ENCODE data around the gene CLBA1. TPM values are rescaled to one million over a fixed set of nuclear protein-coding genes. Genes with fewer than 3 reads are reported as not detected.
"Not testable (repeated sequence)": the region's sequence is repeated elsewhere in the genome, so short reads cannot be mapped to it uniquely, and the experiment has no call there.

The CLBA1 gene
- total RNA-seq, 1 donor from 2014 or later, result 8.4 TPM

- FAIRE-seq (no peak), DNase-seq (ENCODE audit: low read depth) (no peak)
- Histone ChIP-seq H3K27me3 (ENCODE audit: control insufficient read depth, insufficient read depth, low read length) (no peaks in the 10 kb centered on the region), H3K4me3 (ENCODE audit: low read depth, low read length) (no peak overlapping the region), H3K36me3 (ENCODE audit: control insufficient read depth, insufficient read depth, low read length) (peaks cover 36% of the 10 kb centered on the region)
- no peak for TF ChIP-seq CTCF (IDR thresholded peaks at IDR 0.05; ENCODE audit: insufficient read depth, low read length, severe bottlenecking)
Observed at GRCh38 chr14:104942586-104942985, 43.0 kb upstream of the CLBA1 start.

GRCh38 chr14:104943216-104944015, 42.2 kb upstream of the CLBA1 start:
- not testable (repeated sequence) for DNase-seq (ENCODE audit: low read depth)

GRCh38 chr14:104944016-104944308, 41.6 kb upstream of the CLBA1 start:
- DNase-seq (ENCODE audit: low read depth); FAIRE-seq; H3K27me3 ChIP-seq (ENCODE audit: control insufficient read depth, insufficient read depth, low read length); H3K4me3 ChIP-seq (ENCODE audit: low read depth, low read length): not testable (repeated sequence)
- peaks cover 40% of the 10 kb centered on the region for H3K36me3 ChIP-seq (ENCODE audit: control insufficient read depth, insufficient read depth, low read length)

More at GRCh38 chr14:104943216-104944015, 42.2 kb upstream of the CLBA1 start:
- not testable (repeated sequence) for H3K27me3 ChIP-seq (ENCODE audit: control insufficient read depth, insufficient read depth, low read length); FAIRE-seq; H3K4me3 ChIP-seq (ENCODE audit: low read depth, low read length)
- peaks cover 39% of the 10 kb centered on the region for H3K36me3 ChIP-seq (ENCODE audit: control insufficient read depth, insufficient read depth, low read length)

- H3K27me3 ChIP-seq (ENCODE audit: control insufficient read depth, insufficient read depth, low read length); H3K4me3 ChIP-seq (ENCODE audit: low read depth, low read length); DNase-seq (ENCODE audit: low read depth); FAIRE-seq: not testable (repeated sequence)
- peaks cover 35% of the 10 kb centered on the region for H3K36me3 ChIP-seq (ENCODE audit: control insufficient read depth, insufficient read depth, low read length)
Observed at GRCh38 chr14:104944436-104945205, 41.0 kb upstream of the CLBA1 start.

- H3K27me3 ChIP-seq (ENCODE audit: control insufficient read depth, insufficient read depth, low read length); H3K4me3 ChIP-seq (ENCODE audit: low read depth, low read length); DNase-seq (ENCODE audit: low read depth); FAIRE-seq: not testable (repeated sequence)
- H3K36me3 ChIP-seq (ENCODE audit: control insufficient read depth, insufficient read depth, low read length), result peaks cover 33% of the 10 kb centered on the region
Observed at GRCh38 chr14:104945266-104945665, 40.3 kb upstream of the CLBA1 start.

- not testable (repeated sequence) for H3K27me3 ChIP-seq (ENCODE audit: control insufficient read depth, insufficient read depth, low read length); DNase-seq (ENCODE audit: low read depth); FAIRE-seq; H3K4me3 ChIP-seq (ENCODE audit: low read depth, low read length)
- H3K36me3 ChIP-seq (ENCODE audit: control insufficient read depth, insufficient read depth, low read length), result peaks cover 28% of the 10 kb centered on the region
Observed at GRCh38 chr14:104945986-104946965, 39.3 kb upstream of the CLBA1 start.

GRCh38 chr14:104947201-104947600, 38.4 kb upstream of the CLBA1 start:
- not testable (repeated sequence) for DNase-seq (ENCODE audit: low read depth); H3K27me3 ChIP-seq (ENCODE audit: control insufficient read depth, insufficient read depth, low read length); FAIRE-seq; H3K4me3 ChIP-seq (ENCODE audit: low read depth, low read length)
- H3K36me3 ChIP-seq (ENCODE audit: control insufficient read depth, insufficient read depth, low read length), result peaks cover 27% of the 10 kb centered on the region

- H3K36me3 ChIP-seq (ENCODE audit: control insufficient read depth, insufficient read depth, low read length), result peaks cover 26% of the 10 kb centered on the region
- not testable (repeated sequence) for H3K27me3 ChIP-seq (ENCODE audit: control insufficient read depth, insufficient read depth, low read length); DNase-seq (ENCODE audit: low read depth); FAIRE-seq; H3K4me3 ChIP-seq (ENCODE audit: low read depth, low read length)
Observed at GRCh38 chr14:104947881-104948735, 37.5 kb upstream of the CLBA1 start.
